ENCODE results near the gene SH3PXD2A.

DNA sequence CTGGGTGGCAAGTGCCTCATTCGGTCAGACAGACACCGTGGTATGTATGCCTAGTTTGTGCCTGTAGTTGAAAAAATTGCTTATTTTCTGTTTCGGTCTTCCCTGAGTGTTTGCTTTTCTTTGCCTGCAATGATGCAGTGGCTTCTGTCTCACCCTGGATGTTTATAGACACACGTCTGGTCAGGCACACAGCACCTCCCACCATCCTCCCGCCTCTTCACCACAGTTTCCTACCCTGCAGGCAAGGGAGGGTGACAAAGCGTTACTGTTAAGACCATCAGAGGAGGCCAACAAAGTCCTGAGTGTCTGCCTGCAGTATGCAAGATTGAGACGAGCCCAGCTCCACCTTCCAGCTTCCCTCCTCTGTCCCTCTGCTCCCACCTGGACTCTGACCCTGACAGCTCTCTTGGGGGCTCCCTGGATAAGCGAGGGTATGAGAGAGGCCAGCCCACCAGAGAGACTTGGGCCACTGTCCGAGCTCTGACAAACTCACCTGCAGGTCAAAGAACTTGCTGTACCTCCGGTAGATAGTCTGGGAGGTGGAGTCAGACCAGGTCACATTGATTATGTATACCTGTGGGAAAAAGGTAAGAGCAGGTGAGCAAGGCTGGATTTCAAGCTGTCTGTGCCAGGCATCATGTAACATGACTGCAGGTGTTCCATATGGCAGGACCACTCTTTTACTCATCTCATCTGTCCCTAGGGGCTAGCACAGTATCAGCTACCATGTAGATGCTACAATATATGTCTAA lies 54.4 kb downstream of the SH3PXD2A start:
- TF ChIP-seq POLR2A (IDR thresholded peaks at IDR 0.05) = no peak
- TF ChIP-seq, protein P1, sequence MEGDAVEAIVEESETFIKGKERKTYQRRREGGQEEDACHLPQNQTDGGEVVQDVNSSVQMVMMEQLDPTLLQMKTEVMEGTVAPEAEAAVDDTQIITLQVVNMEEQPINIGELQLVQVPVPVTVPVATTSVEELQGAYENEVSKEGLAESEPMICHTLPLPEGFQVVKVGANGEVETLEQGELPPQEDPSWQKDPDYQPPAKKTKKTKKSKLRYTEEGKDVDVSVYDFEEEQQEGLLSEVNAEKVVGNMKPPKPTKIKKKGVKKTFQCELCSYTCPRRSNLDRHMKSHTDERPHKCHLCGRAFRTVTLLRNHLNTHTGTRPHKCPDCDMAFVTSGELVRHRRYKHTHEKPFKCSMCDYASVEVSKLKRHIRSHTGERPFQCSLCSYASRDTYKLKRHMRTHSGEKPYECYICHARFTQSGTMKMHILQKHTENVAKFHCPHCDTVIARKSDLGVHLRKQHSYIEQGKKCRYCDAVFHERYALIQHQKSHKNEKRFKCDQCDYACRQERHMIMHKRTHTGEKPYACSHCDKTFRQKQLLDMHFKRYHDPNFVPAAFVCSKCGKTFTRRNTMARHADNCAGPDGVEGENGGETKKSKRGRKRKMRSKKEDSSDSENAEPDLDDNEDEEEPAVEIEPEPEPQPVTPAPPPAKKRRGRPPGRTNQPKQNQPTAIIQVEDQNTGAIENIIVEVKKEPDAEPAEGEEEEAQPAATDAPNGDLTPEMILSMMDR (IDR thresholded peaks at IDR 0.05) = no peak
- TF ChIP-seq POLR2AphosphoS5 (IDR thresholded peaks at IDR 0.05) = peak in 1 of 3 donors; percentile 33
